ENCODE measurements around the gene FASTKD1. TPM values are rescaled to one million over a fixed set of nuclear protein-coding genes. Genes with fewer than 3 reads are reported as not detected.
"Not testable (repeated sequence)": the region's sequence is repeated elsewhere in the genome, so short reads cannot be mapped to it uniquely, and the experiment has no call there.

FASTKD1 gene
- total RNA-seq, 4 donors from 2014 or later = 8.3 to 15.4 (median 11.0) TPM

DNA sequence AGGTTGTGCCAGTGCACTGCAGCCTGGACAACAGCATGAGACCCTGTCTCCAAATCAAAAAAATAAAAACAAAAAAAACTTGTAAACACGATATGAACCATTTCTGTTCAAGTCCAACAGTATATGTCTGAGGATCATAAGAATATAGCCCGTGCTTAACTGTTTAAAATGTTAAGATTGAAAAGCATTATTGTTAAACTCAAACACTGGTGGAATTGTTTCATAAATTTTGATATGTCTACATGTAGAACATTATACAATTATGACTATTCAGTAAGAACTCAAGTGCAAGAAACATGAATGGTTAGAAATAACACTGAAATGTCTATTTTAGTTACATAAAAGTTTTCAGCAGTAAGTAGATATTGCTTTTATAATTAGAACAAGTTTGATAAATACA, 40.2 kb upstream of the FASTKD1 start:
- DNase-seq (ENCODE audit: extremely low spot score) = no peak
- peaks cover 53 to 85% (median 74%) of the 10 kb centered on the region in 4 donors for H3K36me3 ChIP-seq
- H3K27me3 ChIP-seq = no peaks in the 10 kb centered on the region
- TF ChIP-seq POLR2A (IDR thresholded peaks at IDR 0.05; ENCODE audit: low read depth) = no peak
- no peak for TF ChIP-seq EP300 (IDR thresholded peaks at IDR 0.05)
- no peak for TF ChIP-seq POLR2AphosphoS5 (IDR thresholded peaks at IDR 0.05)
- TF ChIP-seq, protein P1, sequence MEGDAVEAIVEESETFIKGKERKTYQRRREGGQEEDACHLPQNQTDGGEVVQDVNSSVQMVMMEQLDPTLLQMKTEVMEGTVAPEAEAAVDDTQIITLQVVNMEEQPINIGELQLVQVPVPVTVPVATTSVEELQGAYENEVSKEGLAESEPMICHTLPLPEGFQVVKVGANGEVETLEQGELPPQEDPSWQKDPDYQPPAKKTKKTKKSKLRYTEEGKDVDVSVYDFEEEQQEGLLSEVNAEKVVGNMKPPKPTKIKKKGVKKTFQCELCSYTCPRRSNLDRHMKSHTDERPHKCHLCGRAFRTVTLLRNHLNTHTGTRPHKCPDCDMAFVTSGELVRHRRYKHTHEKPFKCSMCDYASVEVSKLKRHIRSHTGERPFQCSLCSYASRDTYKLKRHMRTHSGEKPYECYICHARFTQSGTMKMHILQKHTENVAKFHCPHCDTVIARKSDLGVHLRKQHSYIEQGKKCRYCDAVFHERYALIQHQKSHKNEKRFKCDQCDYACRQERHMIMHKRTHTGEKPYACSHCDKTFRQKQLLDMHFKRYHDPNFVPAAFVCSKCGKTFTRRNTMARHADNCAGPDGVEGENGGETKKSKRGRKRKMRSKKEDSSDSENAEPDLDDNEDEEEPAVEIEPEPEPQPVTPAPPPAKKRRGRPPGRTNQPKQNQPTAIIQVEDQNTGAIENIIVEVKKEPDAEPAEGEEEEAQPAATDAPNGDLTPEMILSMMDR (IDR thresholded peaks at IDR 0.05) = no peak
- intact Hi-C loops (cut with DNase I) = no loop called here
- H3K4me3 ChIP-seq = no peak overlapping the region
- H3K9me3 ChIP-seq = no peaks in the 10 kb centered on the region
- 79% methylated on average over 2 of the region's 2 CpGs for WGBS
- H3K27ac ChIP-seq (replicated peaks in 1 of 4) = no peak overlapping the region
- H3K4me1 ChIP-seq = no peaks in the 10 kb centered on the region

- Histone ChIP-seq H3K9me3 (no peaks in the 10 kb centered on the region), H3K27me3 (no peaks in the 10 kb centered on the region), H3K36me3 (peaks cover 69 to 95% (median 83%) of the 10 kb centered on the region in 4 donors), H3K27ac (replicated peaks in 1 of 4) (no peak overlapping the region), H3K4me3 (no peak overlapping the region), H3K4me1 (no peaks in the 10 kb centered on the region)
- TF ChIP-seq, protein P1 (IDR thresholded peaks at IDR 0.05) = no peak
- no peak for TF ChIP-seq EP300 (IDR thresholded peaks at IDR 0.05)
- TF ChIP-seq POLR2AphosphoS5 (IDR thresholded peaks at IDR 0.05) = no peak
- no peak for TF ChIP-seq POLR2A (IDR thresholded peaks at IDR 0.05; ENCODE audit: low read depth)
- intact Hi-C loops (cut with DNase I) = no loop called here
- DNase-seq (ENCODE audit: extremely low spot score) = no peak
- 78% methylated on average over 2 of the region's 2 CpGs for WGBS
Observed at GRCh38 chr2:169609264-169609663, 35.6 kb upstream of the FASTKD1 start.

DNA sequence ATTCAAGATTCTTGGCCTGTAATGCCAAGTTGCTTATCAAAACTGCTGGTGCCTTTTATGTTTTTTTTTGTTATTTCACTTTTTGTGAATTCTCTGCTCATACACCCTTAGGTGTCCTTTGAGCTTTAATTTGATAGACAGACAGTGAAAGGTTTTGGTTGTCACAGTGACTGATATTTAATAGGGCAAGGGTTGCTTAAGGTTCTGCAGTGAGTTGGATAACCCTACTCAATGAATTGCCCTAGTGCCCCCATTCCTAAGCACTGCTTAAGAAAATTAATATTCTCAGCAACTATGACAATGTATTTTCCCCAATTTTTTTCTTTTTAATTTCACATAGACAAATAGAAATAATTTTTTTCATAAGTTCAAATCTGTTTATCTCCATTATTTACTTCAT, 25.9 kb upstream of the FASTKD1 start:
- Histone ChIP-seq H3K27ac (replicated peaks in 1 of 4) (no peak overlapping the region), H3K4me3 (no peak overlapping the region), H3K27me3 (no peaks in the 10 kb centered on the region), H3K36me3 (peaks cover 3 to 12% (median 6%) of the 10 kb centered on the region in 4 donors), H3K9me3 (no peaks in the 10 kb centered on the region), H3K4me1 (peaks cover 5 to 15% (median 8%) of the 10 kb centered on the region in 4 donors)
- no peak for DNase-seq (ENCODE audit: extremely low spot score)
- intact Hi-C loops (cut with DNase I) = no loop called here
- TF ChIP-seq, protein P1 (IDR thresholded peaks at IDR 0.05) = no peak
- no peak for TF ChIP-seq POLR2A (IDR thresholded peaks at IDR 0.05; ENCODE audit: low read depth)
- TF ChIP-seq POLR2AphosphoS5 (IDR thresholded peaks at IDR 0.05) = no peak
- no peak for TF ChIP-seq EP300 (IDR thresholded peaks at IDR 0.05)

GRCh38 chr2:169598982-169599381, 25.3 kb upstream of the FASTKD1 start:
- Histone ChIP-seq H3K36me3 (peaks cover 0 to 8% (median 2%) of the 10 kb centered on the region in 4 donors), H3K4me1 (peaks cover 5 to 15% (median 8%) of the 10 kb centered on the region in 4 donors), H3K4me3 (no peak overlapping the region), H3K9me3 (no peaks in the 10 kb centered on the region), H3K27me3 (no peaks in the 10 kb centered on the region), H3K27ac (replicated peaks in 1 of 4) (no peak overlapping the region)
- TF ChIP-seq EP300 (IDR thresholded peaks at IDR 0.05) (no peak), POLR2AphosphoS5 (IDR thresholded peaks at IDR 0.05) (no peak)
- TF ChIP-seq, protein P1 (IDR thresholded peaks at IDR 0.05) = no peak
- WGBS = 91% methylated on average over 2 of the region's 2 CpGs
- intact Hi-C loops (cut with DNase I) = no loop called here
- no peak for DNase-seq (ENCODE audit: extremely low spot score)

GRCh38 chr2:169596546-169596945, 22.9 kb upstream of the FASTKD1 start:
- H3K27me3 ChIP-seq; H3K36me3 ChIP-seq; intact Hi-C loops (cut with DNase I); DNase-seq (ENCODE audit: extremely low spot score); H3K27ac ChIP-seq (replicated peaks in 1 of 4); H3K9me3 ChIP-seq; H3K4me3 ChIP-seq: not testable (repeated sequence)
- WGBS = 97% methylated on average over 6 of the region's 7 CpGs
- peaks cover 5 to 11% (median 7%) of the 10 kb centered on the region in 4 donors for H3K4me1 ChIP-seq
